A204.1 (cell line): ENCODE results near the gene GID4.
"Not testable (repeated sequence)": the region's sequence is repeated elsewhere in the genome, so short reads cannot be mapped to it uniquely, and the experiment has no call there.

Experiments
- FAIRE-seq: peaks from 2 replicates; lab custom pipeline; 2012; peaks lifted over from hg19 to GRCh38; lab: Jason Lieb, UNC

GID4 gene

GRCh38 chr17:18038861-18039534, at the start of gene GID4, which contains the start of gene ATPAF2:
Gene GID4 (plus strand): TSS chr17:18039408. CDS start chr17:18039465, 57 bp downstream.
Gene ATPAF2 (minus strand): TSS chr17:18039168. CDS start chr17:18039013, 155 bp downstream.
- peak; percentile 94 for FAIRE-seq

GRCh38 chr17:17989618-17990017, 49.6 kb upstream of the GID4 start:
- FAIRE-seq, result no peak

- FAIRE-seq, result no peak
Measured at GRCh38 chr17:17990282-17990681, 48.9 kb upstream of the GID4 start.

GRCh38 chr17:17993366-17993765, 45.8 kb upstream of the GID4 start:
- FAIRE-seq, result no peak

- FAIRE-seq, result no peak
Measured at GRCh38 chr17:17993852-17994251, 45.4 kb upstream of the GID4 start.

GRCh38 chr17:17994271-17995069, 44.7 kb upstream of the GID4 start:
- no peak for FAIRE-seq

DNA sequence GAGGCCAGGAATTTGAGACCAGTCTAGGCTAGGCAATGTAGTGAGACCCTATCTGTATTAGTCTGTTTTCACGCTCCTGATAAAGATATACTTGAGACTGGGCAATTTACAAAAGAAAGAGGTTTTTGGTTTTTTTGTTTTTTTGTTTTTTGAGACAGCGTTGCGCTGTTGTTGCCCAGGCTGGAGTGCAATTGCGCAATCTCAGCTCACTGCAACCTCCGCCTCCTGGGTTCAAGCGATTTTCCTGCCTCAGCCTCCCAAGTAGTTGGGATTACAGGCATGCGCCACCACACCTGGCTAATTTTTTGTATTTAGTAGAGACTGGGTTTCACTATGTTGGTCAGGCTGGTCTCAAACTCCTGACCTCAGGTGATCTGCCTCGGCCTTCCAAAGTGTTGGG, 43.3 kb upstream of the GID4 start:
- FAIRE-seq, result not testable (repeated sequence)

GRCh38 chr17:17998934-17999333, 40.3 kb upstream of the GID4 start:
- no peak for FAIRE-seq

DNA sequence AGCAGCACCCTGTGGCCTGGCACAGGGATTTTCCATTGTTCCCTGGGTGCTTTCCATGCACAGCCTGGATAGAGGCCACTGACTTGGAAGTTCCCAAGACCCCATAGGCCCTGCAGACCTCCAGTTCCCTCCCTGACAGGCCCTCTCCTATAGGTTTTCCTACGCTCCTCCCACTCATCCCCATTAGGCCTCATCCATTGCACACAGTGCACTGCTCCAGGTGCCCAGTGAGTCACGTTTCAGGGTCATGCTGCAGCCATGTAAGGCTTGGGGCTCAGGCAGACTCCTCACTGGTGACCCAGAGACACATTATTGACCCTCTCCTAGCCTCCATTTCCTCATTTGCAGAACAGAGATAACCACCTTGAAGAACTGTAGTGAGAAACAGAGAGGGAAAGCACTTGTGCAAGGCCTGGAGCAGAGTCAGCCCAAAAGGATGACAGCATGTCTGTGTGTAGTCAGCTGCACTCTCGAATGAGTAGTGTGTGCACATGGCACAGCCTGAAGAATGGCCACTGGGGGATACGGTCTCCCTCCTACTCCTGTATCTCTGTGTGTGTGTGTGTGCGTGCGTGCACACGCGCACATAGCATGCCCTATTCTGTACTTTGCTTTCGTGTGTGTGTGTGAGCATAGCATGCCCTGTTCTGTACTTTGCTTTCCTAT, 39.7 kb upstream of the GID4 start:
- FAIRE-seq, result no peak

DNA sequence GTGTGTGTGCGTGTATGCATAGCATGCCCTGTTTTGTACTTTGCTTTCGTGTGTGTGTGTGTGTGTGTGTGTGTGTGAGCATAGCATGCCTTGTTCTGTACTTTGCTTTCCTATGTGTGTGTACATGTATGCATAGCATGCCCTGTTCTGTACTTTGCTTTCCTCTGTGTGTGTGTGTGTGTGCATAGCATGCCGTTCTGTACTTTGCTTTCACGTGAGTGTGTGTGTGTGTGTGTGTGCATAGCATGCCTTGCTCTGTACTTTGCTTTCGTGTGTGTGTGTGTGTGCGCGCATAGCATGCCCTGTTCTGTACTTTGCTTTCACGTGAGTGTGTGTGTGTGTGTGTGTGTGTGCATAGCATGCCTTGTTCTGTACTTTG, 39.2 kb upstream of the GID4 start:
- FAIRE-seq, result no peak

DNA sequence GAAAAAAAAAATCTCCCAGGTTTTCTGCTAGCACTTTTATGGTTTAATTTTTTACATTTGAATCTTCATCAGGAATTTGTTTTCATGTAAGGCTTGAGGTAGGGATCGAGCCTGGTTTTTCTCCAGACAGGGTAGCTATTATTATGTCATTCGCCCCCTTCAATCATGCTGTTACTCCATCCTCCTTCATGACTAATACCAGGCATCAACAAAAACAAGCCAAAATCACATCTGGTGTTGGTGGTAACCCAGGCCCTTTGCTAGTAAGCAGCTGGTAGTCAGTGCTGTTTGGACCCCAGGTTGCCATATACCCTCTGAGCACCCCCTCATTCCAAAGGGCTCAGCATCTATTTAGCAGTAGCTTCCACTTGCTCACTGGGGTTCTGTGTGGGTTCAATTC, 37.0 kb upstream of the GID4 start:
- no peak for FAIRE-seq

- FAIRE-seq, result no peak
Measured at GRCh38 chr17:18004345-18004744, 34.9 kb upstream of the GID4 start.

- no peak for FAIRE-seq
Measured at GRCh38 chr17:18004884-18005305, 34.3 kb upstream of the GID4 start.

GRCh38 chr17:18005496-18005895, 33.7 kb upstream of the GID4 start:
- no peak for FAIRE-seq

- no peak for FAIRE-seq
Measured at GRCh38 chr17:18006495-18007239, 32.5 kb upstream of the GID4 start.

- FAIRE-seq, result no peak
Measured at GRCh38 chr17:18008496-18009268, 30.5 kb upstream of the GID4 start.

DNA sequence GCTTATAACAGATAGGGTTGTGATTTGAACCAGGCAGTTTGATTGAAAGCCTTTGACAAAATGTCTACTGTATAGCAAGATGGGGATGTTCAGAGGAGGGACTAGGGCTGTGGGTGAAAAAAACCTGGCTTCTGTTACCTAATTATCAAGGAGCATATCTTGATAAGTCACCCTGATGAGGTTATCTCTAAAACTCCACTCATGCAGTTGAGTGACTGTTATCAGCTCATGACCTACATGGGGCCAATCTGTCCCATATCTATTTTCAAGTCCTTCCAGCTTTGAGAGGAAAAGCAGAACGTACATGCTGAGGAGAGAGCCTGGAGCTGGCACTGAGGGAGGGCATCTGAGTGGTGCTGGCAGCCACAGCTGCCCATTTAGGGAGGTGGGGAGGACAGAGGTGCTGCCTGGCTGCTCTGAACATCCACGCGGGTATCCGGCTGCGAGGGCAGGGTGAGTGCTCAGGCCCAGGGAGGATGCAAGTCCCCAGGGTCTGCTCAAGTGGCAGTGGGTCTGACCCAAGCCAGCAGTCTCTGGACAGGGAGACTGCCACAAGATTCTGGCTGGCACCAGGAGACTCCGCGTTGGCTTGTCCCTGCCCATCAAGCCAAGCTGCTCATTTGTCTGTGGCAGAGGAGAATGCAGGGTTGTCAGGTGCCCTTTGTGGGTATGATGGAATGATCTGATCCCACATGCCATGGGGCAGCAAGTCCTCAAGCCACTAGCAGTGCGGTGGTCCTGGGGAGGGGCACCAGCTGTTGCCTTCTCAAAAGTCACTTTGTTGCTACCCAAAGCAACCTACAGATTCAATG, 29.4 kb upstream of the GID4 start:
- no peak for FAIRE-seq

DNA sequence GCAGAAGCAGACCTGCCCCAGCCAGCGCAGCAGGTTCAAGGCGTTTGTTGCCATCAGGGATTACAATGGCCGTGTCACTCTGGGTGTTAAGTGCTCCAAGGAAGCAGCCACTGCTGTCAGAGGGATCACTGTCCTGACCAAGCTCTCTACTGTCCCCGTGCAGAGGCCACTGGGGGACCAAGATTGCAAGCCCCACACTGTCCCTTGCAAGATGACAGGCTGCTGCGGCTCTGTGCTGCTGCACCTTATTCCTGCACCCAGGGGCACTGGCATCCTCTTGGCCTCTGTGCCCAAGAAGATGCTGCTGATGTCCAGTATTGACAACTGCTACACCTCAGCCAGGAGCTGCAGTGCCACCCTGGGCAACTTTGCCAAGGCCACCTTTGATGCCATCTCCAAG, 27.9 kb upstream of the GID4 start:
- FAIRE-seq, result no peak

GRCh38 chr17:18014006-18014405, 25.2 kb upstream of the GID4 start:
- no peak for FAIRE-seq

GRCh38 chr17:18015593-18015992, 23.6 kb upstream of the GID4 start:
- no peak for FAIRE-seq

DNA sequence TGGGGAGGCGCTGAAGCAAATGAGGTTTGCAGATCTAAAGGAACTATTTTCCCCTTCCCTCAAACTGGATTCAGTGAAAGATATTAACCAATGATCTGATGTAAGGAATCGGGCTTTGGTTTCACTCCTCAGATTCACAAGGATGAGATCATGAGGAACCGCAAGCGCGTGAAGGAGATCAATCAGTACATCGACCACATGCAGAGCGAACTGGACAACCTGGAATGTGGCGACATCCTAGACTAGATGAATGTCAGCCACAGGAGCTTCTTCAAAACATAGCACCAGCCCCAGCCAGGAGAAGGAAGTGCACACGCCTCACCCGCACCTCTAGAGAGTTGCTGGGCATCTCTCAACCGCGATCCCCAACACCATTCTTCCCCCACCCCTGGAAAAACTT, 22.8 kb upstream of the GID4 start:
- no peak for FAIRE-seq
